GM23338 (cell line): Measurements from ENCODE around the gene OSBPL3.

Experiments
- CREB1 ChIP-seq: fragments of 250-450 bp; sonication (Bioruptor Pico); IDR thresholded peaks from 2 replicates; pipeline ENCODE4 v1.5.0; 2020; ENCODE audit warnings: low read depth, mild to moderate bottlenecking, moderate library complexity
- EZH2 ChIP-seq: fragments of 200-600 bp; sonication (generic); IDR thresholded peaks from one replicate; pipeline ENCODE4 v1.8.0; 2017; ENCODE audit warnings: antibody characterized with exemption, mild to moderate bottlenecking, low read depth; ENCODE audit not compliant: unreplicated experiment
- EZH2phosphoT487 ChIP-seq: fragments of 200-600 bp; sonication (generic); IDR thresholded peaks from one replicate; pipeline ENCODE4 v1.8.1; 2018; ENCODE audit warnings: antibody characterized with exemption; ENCODE audit not compliant: unreplicated experiment
- JUNB ChIP-seq: IDR thresholded peaks from one replicate; pipeline ENCODE4 v1.6.1; 2016; ENCODE audit warnings: antibody characterized with exemption; ENCODE audit not compliant: unreplicated experiment
- NANOG ChIP-seq: IDR thresholded peaks from 2 replicates; pipeline ENCODE4 v1.6.1; 2016; ENCODE audit warnings: antibody characterized with exemption, borderline replicate concordance
- POLR2AphosphoS5 ChIP-seq: IDR thresholded peaks from 2 replicates; pipeline ENCODE4 v1.6.1; 2016; ENCODE audit warnings: antibody characterized with exemption, low read depth
- STAT1 ChIP-seq: IDR thresholded peaks from one replicate; pipeline ENCODE4 v1.6.1; 2016; ENCODE audit warnings: antibody characterized with exemption; ENCODE audit not compliant: unreplicated experiment
- ZNF114 ChIP-seq: fragments of 250-450 bp; sonication (Bioruptor Pico); IDR thresholded peaks from 2 replicates; pipeline ENCODE4 v1.5.0; 2020; ENCODE audit warnings: mild to moderate bottlenecking, moderate library complexity
- ZNF331 ChIP-seq: fragments of 250-450 bp; sonication (Bioruptor Pico); IDR thresholded peaks from 2 replicates; pipeline ENCODE4 v1.5.0; 2020; ENCODE audit warnings: low read depth, mild to moderate bottlenecking, moderate library complexity
- TF ChIP-seq, protein P1 (sequence below), 2 experiments: fragments of 200-600 bp in 1 of 2; sonication (generic) in 1 of 2; conservative IDR thresholded peaks; 2 replicates each; pipeline versions ENCODE4 v1.5.1 to v1.6.1; 2016 to 2017; ENCODE audit warnings: antibody characterized with exemption in 2 of 2, low read depth in 2 of 2, mild to moderate bottlenecking in 2 of 2, moderate library complexity in 1 of 2
- TF ChIP-seq, protein P2 (sequence below): IDR thresholded peaks from one replicate; pipeline ENCODE4 v1.6.1; 2018; ENCODE audit warnings: antibody characterized with exemption; ENCODE audit not compliant: unreplicated experiment
- TF ChIP-seq, protein P3 (sequence below): IDR thresholded peaks from 2 replicates; pipeline ENCODE4 v1.6.1; 2016; ENCODE audit warnings: antibody characterized with exemption
- TF ChIP-seq, protein P4 (sequence below): fragments of 250-450 bp; sonication (Bioruptor Pico); IDR thresholded peaks from 2 replicates; pipeline ENCODE4 v1.5.0; 2020; ENCODE audit warnings: mild to moderate bottlenecking, moderate library complexity

DNA sequence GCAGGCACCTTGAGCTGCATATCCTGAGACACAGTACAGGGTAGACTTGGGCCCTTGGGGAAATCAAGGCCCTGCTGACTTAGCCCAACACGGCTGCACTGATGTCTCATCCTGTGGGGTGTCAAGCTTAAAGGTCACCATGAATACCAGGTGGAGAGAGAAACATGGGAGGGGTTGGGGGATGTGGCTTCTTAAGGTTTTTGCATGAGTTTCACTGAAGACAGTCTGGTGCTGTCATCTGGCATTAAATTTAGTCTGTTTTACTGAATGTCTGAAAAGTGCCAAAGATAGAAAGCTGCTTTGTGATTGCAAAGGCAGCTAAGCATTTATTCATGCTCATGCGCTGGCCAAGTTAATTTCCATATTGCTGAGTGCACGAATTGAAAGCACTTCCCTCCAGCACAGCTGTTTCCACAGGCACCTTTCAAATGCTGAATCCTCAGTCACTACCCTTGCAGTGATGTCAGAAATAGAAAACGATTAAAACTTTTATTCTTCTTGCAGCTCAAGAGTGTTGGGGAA is 102.1 kb downstream of the OSBPL3 start:
- TF ChIP-seq, protein P1, sequence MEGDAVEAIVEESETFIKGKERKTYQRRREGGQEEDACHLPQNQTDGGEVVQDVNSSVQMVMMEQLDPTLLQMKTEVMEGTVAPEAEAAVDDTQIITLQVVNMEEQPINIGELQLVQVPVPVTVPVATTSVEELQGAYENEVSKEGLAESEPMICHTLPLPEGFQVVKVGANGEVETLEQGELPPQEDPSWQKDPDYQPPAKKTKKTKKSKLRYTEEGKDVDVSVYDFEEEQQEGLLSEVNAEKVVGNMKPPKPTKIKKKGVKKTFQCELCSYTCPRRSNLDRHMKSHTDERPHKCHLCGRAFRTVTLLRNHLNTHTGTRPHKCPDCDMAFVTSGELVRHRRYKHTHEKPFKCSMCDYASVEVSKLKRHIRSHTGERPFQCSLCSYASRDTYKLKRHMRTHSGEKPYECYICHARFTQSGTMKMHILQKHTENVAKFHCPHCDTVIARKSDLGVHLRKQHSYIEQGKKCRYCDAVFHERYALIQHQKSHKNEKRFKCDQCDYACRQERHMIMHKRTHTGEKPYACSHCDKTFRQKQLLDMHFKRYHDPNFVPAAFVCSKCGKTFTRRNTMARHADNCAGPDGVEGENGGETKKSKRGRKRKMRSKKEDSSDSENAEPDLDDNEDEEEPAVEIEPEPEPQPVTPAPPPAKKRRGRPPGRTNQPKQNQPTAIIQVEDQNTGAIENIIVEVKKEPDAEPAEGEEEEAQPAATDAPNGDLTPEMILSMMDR (conservative IDR thresholded peaks at IDR 0.05; ENCODE audit: low read depth in 2 of 2) = no peak
- TF ChIP-seq ZNF114 (no peak), EZH2 (no peak), EZH2phosphoT487 (no peak), POLR2AphosphoS5 (no peak), CREB1 (CRISPR knock-in tag) (0 out of 2 replicates have a peak, but pooled peaks have one; percentile 11), JUNB (no peak), ZNF331 (CRISPR knock-in tag) (no peak), STAT1 (no peak), NANOG (peak; percentile 35)
- TF ChIP-seq, protein P2, sequence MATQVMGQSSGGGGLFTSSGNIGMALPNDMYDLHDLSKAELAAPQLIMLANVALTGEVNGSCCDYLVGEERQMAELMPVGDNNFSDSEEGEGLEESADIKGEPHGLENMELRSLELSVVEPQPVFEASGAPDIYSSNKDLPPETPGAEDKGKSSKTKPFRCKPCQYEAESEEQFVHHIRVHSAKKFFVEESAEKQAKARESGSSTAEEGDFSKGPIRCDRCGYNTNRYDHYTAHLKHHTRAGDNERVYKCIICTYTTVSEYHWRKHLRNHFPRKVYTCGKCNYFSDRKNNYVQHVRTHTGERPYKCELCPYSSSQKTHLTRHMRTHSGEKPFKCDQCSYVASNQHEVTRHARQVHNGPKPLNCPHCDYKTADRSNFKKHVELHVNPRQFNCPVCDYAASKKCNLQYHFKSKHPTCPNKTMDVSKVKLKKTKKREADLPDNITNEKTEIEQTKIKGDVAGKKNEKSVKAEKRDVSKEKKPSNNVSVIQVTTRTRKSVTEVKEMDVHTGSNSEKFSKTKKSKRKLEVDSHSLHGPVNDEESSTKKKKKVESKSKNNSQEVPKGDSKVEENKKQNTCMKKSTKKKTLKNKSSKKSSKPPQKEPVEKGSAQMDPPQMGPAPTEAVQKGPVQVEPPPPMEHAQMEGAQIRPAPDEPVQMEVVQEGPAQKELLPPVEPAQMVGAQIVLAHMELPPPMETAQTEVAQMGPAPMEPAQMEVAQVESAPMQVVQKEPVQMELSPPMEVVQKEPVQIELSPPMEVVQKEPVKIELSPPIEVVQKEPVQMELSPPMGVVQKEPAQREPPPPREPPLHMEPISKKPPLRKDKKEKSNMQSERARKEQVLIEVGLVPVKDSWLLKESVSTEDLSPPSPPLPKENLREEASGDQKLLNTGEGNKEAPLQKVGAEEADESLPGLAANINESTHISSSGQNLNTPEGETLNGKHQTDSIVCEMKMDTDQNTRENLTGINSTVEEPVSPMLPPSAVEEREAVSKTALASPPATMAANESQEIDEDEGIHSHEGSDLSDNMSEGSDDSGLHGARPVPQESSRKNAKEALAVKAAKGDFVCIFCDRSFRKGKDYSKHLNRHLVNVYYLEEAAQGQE = no peak
- TF ChIP-seq, protein P3, sequence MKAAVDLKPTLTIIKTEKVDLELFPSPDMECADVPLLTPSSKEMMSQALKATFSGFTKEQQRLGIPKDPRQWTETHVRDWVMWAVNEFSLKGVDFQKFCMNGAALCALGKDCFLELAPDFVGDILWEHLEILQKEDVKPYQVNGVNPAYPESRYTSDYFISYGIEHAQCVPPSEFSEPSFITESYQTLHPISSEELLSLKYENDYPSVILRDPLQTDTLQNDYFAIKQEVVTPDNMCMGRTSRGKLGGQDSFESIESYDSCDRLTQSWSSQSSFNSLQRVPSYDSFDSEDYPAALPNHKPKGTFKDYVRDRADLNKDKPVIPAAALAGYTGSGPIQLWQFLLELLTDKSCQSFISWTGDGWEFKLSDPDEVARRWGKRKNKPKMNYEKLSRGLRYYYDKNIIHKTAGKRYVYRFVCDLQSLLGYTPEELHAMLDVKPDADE = no peak
- TF ChIP-seq, protein P4, sequence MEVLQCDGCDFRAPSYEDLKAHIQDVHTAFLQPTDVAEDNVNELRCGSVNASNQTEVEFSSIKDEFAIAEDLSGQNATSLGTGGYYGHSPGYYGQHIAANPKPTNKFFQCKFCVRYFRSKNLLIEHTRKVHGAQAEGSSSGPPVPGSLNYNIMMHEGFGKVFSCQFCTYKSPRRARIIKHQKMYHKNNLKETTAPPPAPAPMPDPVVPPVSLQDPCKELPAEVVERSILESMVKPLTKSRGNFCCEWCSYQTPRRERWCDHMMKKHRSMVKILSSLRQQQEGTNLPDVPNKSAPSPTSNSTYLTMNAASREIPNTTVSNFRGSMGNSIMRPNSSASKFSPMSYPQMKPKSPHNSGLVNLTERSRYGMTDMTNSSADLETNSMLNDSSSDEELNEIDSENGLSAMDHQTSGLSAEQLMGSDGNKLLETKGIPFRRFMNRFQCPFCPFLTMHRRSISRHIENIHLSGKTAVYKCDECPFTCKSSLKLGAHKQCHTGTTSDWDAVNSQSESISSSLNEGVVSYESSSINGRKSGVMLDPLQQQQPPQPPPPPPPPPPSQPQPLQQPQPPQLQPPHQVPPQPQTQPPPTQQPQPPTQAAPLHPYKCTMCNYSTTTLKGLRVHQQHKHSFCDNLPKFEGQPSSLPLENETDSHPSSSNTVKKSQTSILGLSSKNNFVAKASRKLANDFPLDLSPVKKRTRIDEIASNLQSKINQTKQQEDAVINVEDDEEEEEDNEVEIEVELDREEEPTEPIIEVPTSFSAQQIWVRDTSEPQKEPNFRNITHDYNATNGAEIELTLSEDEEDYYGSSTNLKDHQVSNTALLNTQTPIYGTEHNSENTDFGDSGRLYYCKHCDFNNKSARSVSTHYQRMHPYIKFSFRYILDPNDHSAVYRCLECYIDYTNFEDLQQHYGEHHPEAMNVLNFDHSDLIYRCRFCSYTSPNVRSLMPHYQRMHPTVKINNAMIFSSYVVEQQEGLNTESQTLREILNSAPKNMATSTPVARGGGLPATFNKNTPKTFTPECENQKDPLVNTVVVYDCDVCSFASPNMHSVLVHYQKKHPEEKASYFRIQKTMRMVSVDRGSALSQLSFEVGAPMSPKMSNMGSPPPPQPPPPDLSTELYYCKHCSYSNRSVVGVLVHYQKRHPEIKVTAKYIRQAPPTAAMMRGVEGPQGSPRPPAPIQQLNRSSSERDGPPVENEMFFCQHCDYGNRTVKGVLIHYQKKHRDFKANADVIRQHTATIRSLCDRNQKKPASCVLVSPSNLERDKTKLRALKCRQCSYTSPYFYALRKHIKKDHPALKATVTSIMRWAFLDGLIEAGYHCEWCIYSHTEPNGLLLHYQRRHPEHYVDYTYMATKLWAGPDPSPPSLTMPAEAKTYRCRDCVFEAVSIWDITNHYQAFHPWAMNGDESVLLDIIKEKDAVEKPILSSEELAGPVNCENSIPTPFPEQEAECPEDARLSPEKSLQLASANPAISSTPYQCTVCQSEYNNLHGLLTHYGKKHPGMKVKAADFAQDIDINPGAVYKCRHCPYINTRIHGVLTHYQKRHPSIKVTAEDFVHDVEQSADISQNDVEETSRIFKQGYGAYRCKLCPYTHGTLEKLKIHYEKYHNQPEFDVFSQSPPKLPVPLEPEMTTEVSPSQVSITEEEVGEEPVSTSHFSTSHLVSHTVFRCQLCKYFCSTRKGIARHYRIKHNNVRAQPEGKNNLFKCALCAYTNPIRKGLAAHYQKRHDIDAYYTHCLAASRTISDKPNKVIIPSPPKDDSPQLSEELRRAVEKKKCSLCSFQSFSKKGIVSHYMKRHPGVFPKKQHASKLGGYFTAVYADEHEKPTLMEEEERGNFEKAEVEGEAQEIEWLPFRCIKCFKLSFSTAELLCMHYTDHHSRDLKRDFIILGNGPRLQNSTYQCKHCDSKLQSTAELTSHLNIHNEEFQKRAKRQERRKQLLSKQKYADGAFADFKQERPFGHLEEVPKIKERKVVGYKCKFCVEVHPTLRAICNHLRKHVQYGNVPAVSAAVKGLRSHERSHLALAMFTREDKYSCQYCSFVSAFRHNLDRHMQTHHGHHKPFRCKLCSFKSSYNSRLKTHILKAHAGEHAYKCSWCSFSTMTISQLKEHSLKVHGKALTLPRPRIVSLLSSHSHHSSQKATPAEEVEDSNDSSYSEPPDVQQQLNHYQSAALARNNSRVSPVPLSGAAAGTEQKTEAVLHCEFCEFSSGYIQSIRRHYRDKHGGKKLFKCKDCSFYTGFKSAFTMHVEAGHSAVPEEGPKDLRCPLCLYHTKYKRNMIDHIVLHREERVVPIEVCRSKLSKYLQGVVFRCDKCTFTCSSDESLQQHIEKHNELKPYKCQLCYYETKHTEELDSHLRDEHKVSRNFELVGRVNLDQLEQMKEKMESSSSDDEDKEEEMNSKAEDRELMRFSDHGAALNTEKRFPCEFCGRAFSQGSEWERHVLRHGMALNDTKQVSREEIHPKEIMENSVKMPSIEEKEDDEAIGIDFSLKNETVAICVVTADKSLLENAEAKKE (CRISPR knock-in tag) = no peak
